HCEC 1CT (cell line): Measurements from ENCODE around the gene ATPAF2.

ENCODE experiments used
- DNase-seq: peaks from one replicate; pipeline ENCODE4 v3.0.0-alpha.2; 2017

ATPAF2 gene

DNA sequence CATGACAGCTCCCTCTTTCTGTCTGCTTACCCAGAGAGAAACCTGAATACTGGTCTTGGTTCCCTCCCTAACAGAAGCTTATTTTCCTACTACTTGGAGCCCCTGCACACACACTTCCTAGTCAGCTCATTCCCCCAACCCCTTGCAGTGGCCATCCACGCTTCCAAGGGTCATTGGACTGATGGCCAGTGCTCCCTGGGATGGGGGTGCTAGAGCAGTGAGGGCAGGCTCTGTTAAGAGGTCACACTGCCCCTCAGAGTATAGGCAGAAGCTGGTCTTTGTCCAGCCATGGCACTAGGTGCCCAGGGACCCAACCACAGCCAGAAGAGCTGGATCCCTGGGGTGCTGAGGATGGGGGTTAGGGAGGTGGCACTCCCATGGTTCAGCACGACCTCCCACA, 53.8 kb downstream of the ATPAF2 start:
- no peak for DNase-seq

DNA sequence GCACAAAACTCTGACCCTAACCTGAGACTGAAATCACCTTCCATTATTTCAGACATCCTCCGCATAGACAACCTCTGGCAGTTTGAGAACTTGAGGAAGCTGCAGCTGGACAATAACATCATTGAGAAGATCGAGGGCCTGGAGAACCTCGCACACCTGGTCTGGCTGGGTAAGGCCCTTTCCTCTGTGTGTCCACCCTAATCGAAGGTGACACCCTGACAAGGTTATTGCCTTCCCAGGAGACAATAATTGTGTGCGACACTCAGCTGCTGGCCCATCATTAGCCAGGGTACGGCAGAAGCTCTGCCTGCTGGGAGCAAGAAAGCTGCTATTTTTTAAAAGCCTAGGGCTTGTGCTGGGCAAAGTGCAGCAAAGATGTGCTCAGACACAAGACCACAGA, 55.2 kb downstream of the ATPAF2 start:
- DNase-seq = no peak

DNA sequence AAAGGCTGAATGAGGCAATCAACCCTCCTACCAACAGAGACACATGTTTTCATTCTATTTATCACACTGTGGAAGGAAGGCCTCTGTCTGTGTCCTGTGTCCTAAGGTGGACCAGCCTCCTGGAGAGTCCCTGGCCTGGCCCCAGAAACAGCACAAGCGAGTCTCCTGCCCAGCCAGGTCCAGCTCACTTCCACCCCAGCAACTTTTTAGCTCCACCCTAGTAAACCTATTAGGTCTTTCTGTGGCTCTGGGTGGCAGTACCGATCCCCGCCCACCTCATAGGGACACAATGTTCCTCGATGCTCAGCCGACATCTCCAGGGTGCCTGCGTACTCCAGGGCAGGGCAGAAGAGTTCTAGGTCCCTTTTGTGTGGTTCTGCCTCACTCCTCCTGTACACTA, 55.6 kb downstream of the ATPAF2 start:
- no peak for DNase-seq

DNA sequence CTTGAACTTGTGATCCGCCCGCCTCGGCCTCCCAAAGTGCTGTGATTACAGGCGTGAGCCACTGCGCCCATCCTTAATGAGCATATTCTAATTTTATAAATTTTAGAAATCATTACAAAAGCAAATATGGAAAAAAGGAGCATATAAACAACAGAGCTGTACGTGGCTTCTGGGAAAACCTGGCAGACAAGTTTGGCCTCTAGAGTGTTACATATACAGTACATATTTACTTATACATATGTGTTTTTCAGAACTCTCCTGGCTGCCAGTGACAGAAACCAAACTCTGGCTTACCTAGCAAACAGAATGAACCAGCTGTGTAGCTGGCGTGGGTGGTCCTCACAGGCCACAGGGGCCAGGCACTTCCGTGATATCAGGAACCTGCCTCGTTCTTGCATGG, 56.2 kb downstream of the ATPAF2 start:
- no peak for DNase-seq

DNA sequence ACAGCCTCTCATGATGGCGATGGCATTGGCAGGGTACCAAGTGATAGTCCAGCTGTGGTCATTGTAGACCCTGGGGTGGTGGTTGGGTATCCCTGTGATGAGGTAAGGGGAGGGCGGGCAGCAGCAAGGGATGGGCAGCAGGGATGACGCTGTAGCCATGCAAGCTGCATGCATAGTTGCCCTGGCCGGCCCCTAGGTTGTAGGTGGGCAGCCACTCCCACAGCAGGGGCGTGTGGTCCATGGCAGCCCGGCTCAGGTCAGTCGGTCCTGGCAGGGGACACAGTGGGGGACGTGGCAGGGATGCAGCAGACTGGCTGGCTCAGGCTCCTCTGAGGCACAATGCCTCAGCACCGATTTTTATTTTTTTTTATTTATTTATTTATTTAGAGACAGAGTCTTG, 57.6 kb downstream of the ATPAF2 start:
- DNase-seq = no peak

DNA sequence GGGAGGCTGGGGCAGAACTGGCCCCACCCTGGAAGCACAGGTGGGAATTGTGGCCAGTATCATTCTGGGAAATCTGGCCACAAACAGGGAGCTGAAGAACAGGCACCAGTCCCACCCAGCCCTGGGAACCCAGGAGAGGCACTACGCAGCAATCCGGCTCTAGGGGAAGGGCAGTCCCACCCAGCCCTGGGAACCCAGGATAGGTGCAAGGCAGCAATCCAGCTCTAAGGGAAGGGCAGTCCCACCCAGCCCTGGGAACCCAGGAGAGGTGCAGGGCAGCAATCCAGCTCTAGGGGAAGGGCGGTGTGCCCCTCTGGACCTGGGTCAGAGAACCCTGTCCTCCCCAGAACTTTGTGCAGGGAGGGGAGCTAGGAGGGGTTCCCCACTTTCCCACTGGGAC, 59.2 kb downstream of the ATPAF2 start:
- DNase-seq = no peak

DNA sequence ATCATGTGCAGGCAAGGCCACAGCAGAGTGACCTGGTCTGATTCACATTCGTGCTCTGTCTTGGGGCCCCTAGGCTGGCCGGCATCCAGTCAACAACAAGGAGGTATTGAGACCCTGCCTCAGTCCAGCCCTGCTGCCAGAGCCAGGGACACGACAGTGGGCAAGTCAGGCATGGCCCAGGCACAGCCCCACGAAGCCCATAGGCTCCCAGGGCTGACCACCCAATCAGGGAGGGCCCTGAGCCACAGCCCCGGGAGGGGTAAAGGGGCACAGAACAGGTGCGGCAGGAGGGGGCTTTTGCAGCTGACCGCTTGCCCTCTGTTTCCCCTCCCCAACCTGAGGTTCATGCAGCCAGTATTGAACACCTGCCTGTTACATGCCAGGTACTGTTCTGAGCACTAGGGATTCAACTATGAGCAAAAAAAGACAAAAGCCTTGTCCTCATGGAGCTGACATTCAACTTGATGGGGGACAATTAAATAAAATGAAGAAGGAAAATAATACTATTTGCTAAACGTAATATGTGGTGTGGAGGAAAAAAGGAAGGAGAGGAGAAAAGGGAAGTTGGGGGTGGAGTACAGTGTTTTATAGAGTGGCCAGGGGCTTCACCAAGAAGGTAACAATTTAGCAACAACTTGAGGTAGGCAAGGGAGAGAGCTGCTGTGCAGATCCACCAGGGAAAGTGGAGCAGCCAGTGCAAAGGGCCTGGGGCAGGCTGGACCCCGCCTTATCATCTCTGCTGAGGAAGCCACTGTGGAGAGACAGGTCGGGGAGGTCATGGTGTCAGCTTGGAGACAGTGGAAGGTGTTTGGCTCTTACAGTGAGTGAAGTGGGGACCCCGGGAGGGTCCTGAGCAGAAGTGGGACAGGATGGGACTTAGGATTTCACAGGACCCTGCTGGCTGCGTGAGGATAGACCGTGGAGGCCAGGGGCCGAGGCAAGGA, 60.2 kb downstream of the ATPAF2 start:
- DNase-seq = no peak

DNA sequence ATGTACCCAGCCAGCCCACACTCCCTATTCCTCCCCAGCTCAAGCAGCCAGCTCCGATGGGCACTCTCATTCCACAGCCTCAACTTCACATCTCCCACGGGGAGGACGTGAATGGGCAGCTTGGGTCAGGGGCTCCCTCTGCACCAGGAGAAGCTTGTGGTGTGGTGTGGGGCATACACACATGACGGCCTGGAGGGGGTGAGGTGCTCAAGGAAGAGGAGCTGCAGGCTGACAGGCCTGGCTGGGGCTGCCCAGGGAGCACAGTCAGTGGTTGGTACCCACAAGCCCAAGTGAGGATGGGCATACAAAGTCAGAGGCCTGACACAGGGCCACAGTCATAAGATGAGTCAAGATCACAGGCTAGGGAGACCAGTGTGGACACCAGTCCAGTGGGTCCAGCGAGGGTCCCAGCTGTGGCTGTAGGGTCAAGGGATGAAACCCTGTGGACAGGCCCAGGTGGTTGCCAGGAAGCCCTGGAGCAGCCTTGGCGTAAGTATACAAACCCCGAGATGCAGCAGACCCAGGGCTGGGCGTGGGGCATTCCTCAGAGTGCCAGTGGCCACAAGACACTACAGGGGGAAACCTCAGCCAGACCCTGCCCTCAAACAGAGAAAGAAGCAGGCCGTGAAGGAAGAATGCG, 61.9 kb downstream of the ATPAF2 start:
- no peak for DNase-seq

DNA sequence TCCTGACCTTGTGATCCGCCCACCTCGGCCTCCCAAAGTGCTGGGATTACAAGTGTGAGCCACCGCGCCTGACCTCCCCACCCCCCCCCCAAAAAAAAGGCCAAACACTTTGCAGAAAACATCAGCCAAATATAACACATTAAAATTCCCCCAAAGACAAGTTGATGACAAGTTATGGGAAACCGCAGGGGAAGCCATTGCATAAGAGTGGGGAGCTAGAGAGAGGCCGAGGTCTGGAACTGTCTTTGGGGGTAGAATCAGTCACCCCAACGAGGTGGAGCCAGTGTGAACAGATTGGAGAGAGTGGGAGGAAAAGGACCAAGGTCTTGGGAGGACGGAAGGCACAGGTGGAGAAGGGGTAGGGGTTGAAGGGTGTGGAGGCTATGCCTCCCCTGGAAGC, 63.5 kb downstream of the ATPAF2 start:
- DNase-seq = no peak

DNA sequence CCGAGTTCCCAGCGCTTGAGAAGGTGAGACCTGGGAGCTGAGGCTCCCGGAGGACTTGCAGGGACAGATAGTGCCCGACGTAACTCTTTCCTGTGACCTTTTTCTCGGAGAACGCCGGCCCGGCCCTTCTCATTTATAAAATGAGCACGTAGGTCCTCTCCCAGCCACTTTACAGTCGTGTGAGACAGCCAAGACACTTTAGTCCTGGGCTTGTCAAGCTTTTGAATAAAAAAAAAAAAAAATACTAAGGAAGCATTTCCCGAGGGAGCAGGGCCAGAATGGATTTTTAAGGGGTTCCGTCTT, 66.1 kb downstream of the ATPAF2 start:
- no peak for DNase-seq

DNA sequence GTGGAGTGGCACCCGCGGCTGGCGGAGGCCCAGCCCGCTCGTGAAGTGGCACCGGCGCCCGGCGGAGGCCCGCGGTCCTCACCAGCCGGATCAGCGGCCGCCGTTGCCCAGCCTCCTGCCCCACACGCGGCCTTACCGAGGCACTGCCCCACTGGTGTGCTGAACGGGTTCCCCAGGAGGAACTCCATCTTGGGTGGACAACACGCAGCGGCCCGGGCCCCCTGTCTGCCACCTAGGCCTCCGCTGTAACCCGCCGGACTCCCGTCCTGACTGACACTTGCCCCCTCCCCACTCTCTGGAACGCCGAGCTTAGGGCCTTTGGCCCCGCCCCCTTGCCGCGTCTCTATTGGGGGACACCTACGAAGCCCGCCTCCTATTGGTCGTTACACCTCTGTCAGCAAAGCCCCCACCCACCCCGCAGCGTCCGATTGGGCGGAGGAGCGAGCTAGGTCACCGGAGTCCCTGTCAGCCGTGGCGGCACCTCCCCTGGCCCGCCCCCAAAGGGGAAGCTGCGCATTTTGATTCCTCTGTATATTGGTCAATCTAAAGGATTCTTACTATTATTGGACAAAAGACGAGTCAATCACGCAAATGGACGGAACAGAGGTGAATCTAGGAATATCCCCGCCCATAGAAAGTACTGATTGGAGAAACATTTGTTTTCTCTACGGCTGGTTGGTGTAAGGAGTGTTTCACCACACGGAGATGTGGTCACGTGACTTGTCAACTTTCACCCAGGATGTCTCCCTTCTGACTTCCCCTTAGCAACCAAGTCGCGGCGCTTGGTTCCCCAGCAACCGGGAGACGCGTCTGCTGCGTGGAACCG, 66.6 kb downstream of the ATPAF2 start, which contains the start of the genes DRC3 and TOM1L2:
DRC3 (plus strand) TSS at position 737 of the 826 bp plus-strand sequence. CDS start 4,737 bp downstream, outside the sequence.
TOM1L2 (minus strand) TSS at position 275 of the 826 bp plus-strand sequence; CDS start at position 188, 87 bp downstream.
- DNase-seq = peak; percentile 100

DNA sequence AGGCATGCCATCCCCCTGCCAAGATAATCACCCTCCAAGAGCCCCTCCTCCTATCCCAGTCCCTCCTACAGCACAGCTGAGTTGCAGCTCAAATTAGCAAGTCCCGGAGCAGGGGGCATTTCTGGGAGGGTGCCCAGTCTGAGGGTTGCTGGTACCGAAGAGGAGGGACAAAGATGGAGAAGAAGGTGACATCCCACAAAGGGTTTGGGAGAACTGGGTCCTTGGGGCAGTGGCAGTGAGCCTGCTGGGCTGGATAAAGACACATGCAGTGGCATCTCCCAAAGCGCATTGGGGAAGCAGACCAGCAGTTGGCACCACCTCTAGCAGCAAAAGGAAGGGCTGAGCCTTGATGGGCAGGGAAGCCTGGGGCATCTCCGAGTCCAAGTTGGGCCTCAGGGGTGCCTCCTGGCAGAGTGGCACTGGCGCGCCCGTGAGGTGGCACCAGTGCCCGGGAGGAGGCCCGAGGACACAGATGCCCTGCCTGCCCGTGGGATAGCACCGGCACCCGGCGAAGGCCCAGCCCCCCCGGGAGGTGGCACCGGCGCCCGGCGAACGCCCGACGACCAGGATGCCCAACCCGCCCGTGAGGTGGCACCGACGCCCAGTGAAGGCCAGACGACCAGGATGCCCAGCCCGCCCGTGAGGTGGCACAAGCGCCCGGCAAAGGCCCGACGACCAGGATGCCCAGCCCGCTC, 67.4 kb downstream of the ATPAF2 start:
- DNase-seq = no peak

DNA sequence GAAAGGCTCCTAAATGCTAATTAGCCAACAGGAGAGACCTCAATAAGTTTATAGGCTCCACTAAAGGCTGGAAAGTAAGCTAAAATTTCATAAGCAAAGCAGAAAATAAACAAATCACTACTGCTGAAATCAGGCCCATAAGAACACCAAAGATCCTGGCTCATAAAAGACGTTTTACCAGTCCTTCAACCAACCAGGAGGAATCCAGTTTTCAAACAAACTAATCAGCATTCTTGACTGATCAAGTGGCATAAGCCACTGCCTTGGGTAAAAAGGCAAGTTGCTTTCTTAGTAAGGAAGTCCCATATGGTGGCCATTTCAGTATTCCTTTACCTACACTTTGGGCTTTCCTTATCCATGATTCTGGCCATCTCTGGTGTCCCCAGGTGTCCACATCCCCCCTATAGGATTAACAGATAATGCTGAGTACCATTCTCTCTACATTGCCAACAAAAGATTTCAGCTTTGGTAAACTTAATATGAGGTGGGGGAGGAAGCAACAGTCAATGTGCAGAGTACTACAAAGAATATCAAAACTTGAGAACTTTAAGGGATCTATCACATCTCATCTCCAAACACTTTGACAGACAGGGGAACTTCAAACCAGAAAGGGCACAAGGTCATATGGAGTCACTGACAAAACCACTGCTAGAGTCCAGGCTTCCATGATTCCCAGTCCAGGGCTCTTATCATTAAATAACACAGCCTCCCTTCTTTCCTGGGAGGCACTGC, 68.1 kb downstream of the ATPAF2 start:
- no peak for DNase-seq
